B cell (primary cell): Measurements from ENCODE around the gene ADGRD2. TPM values are rescaled to one million over a fixed set of nuclear protein-coding genes. Genes with fewer than 3 reads are reported as not detected.
A peak's percentile ranks its signal among the peaks of the same experiment; 100 is the strongest.

ENCODE experiments used
- ATAC-seq: fragments of 200-7000 bp; cut with Tn5 transposase; one replicate; pipeline ENCODE4 v1.10.0; 2021; ENCODE audit warnings: low read depth, mild to moderate bottlenecking, moderate number of reproducible peaks, moderate library complexity
- CTCF ChIA-PET: fragments of 350-600 bp; sonication (Branson Sonifier 250); formaldehyde crosslinking; loops from one replicate; lab custom pipeline; 2021; ENCODE audit warnings: antibody characterized with exemption, inconsistent platforms; lab: Charles Lee
- POLR2A ChIA-PET: fragments of 350-600 bp; sonication (Branson Sonifier 250); formaldehyde crosslinking; loops from one replicate; lab custom pipeline; 2021; ENCODE audit warnings: antibody characterized with exemption; lab: Charles Lee
- DNase-seq: peaks from one replicate; pipeline ENCODE4 v3.0.0; 2013
- H2AFZ ChIP-seq: 2 replicates; pipeline ENCODE4 v1.6.1; 2012; ENCODE audit warnings: mild to moderate bottlenecking, low read depth, low read length; ENCODE audit not compliant: insufficient read depth, poor library complexity, severe bottlenecking
- H3K27ac ChIP-seq, 2 donors: 1 replicate in 1 of 2; 2 replicates in 1 of 2; pipeline ENCODE4 v1.5.1; 2012 to 2013; ENCODE audit warnings: low read length in 2 of 2, mild to moderate bottlenecking in 2 of 2, moderate library complexity in 1 of 2
- H3K27me3 ChIP-seq, 4 experiments: fragments of 200-600 bp in 1 of 4; sonication (generic) in 1 of 4; replicated peaks in 1 of 4; 1 replicate in 2 of 4; 2 replicates in 2 of 4; pipeline versions ENCODE4 v1.6.1 to v1.7.0; 2013 to 2016; ENCODE audit warnings: low read length in 3 of 4, mild to moderate bottlenecking in 2 of 4, mixed read lengths in 1 of 4, moderate library complexity in 1 of 4; ENCODE audit not compliant: insufficient read depth in 4 of 4, control insufficient read depth in 3 of 4; ENCODE audit errors: control extremely low read depth in 1 of 4
- H3K36me3 ChIP-seq, 2 experiments: replicated peaks in 1 of 2; 1 replicate in 1 of 2; 2 replicates in 1 of 2; pipeline versions ENCODE4 v1.6.1 to v1.7.1; 2013; ENCODE audit warnings: low read length in 1 of 2; ENCODE audit not compliant: insufficient read depth in 2 of 2, control insufficient read depth in 1 of 2; ENCODE audit errors: control extremely low read depth in 1 of 2, extremely low read depth in 1 of 2
- H3K4me1 ChIP-seq, 2 donors: fragments of 200-600 bp in 1 of 2; sonication (generic) in 1 of 2; 1 replicate in 1 of 2; 2 replicates in 1 of 2; pipeline versions ENCODE4 v1.5.1 to v1.6.1; 2013 to 2017; ENCODE audit warnings: low read length in 2 of 2; ENCODE audit not compliant: control insufficient read depth in 2 of 2, insufficient read depth in 2 of 2
- H3K4me2 ChIP-seq: replicated peaks from 2 replicates; pipeline ENCODE3; 2012; ENCODE audit warnings: mild to moderate bottlenecking, low read depth, low read length; ENCODE audit not compliant: poor library complexity, severe bottlenecking
- H3K4me3 ChIP-seq, 5 experiments: fragments of 200-600 bp in 1 of 5; sonication (generic) in 1 of 5; 1 replicate in 3 of 5; 2 replicates in 2 of 5; pipeline versions ENCODE4 v1.5.1 to v1.7.0; 2011 to 2016; ENCODE audit warnings: low read length in 4 of 5, mild to moderate bottlenecking in 4 of 5, low read depth in 2 of 5, control low read depth in 1 of 5, moderate library complexity in 1 of 5; ENCODE audit not compliant: insufficient read depth in 1 of 5; ENCODE audit errors: control extremely low read depth in 1 of 5, extremely low read depth in 1 of 5
- H3K79me2 ChIP-seq: fragments of 200-600 bp; sonication (generic); one replicate; pipeline ENCODE4 v1.6.0; 2016; ENCODE audit warnings: low read length; ENCODE audit not compliant: control insufficient read depth, insufficient read depth
- H3K9ac ChIP-seq: fragments of 200-600 bp; sonication (generic); 2 replicates; pipeline ENCODE4 v1.6.1; 2017; ENCODE audit warnings: mild to moderate bottlenecking, low read length, moderate library complexity
- H3K9me3 ChIP-seq, 3 donors: one replicate each; pipeline versions ENCODE4 v1.6.1 to v1.7.1; 2013; ENCODE audit warnings: low read length in 2 of 3; ENCODE audit not compliant: control insufficient read depth in 2 of 3, insufficient read depth in 1 of 3; ENCODE audit errors: control extremely low read depth in 1 of 3
- H4K20me1 ChIP-seq: 2 replicates; pipeline ENCODE4 v1.6.0; 2012; ENCODE audit warnings: mild to moderate bottlenecking, low read length; ENCODE audit not compliant: insufficient read depth, control insufficient read depth, poor library complexity, severe bottlenecking
- H3K27ac Mint-ChIP-seq: one replicate; pipeline ENCODE4 v1.8.0; 2021; ENCODE audit warnings: mixed read lengths
- H3K27me3 Mint-ChIP-seq: one replicate; pipeline ENCODE4 v1.8.0; 2021; ENCODE audit warnings: mixed read lengths
- H3K4me1 Mint-ChIP-seq: one replicate; pipeline ENCODE4 v1.8.0; 2021; ENCODE audit warnings: mixed read lengths
- H3K4me3 Mint-ChIP-seq: one replicate; pipeline ENCODE4 v1.8.0; 2021; ENCODE audit warnings: mixed read lengths
- H3K9me3 Mint-ChIP-seq: one replicate; pipeline ENCODE4 v1.8.0; 2022; ENCODE audit warnings: mixed read lengths; ENCODE audit not compliant: insufficient read depth
- CTCF ChIP-seq: fragments of 200-600 bp; IDR thresholded peaks from one replicate; pipeline ENCODE4 v1.8.0; 2022; ENCODE audit warnings: antibody characterized with exemption, mild to moderate bottlenecking
- EZH2 ChIP-seq: IDR thresholded peaks from 2 replicates; pipeline ENCODE4 v1.6.1; 2012; ENCODE audit warnings: borderline replicate concordance, low read depth, mild to moderate bottlenecking, moderate library complexity, low read length; ENCODE audit not compliant: insufficient read depth, poor library complexity, severe bottlenecking
- WGBS: methylation state at CpG from one replicate; pipeline ENCODE4 v1.1.5; 2013; ENCODE audit warnings: missing lambda C conversion rate; ENCODE audit not compliant: insufficient coverage; 5-methylcytosine and 5-hydroxymethylcytosine counted together
- intact Hi-C: fragments of 100-400 bp; cut with micrococcal nuclease; formaldehyde crosslinking; loops from one replicate; pipeline ENCODE4 v1.10.0; 2022
- polyA plus RNA-seq: library from polyadenylated mRNA; depleted of rRNA; stranded (reverse); fragments of >200 nt; gene quantifications from 2 replicates; pipeline ENCODE4 v1.2.3, GENCODE V29; 2012
- total RNA-seq, 2 donors: library from RNA; stranded (reverse); fragments of 120-200 nt in 1 of 2; gene quantifications; 1 replicate in 1 of 2; 2 replicates in 1 of 2; pipeline versions ENCODE4 v1.2.3 to v1.2.4, GENCODE V29; 2013 to 2022

The ADGRD2 gene
- total and polyA plus RNA-seq, 2 donors (not counting 1 experiment from before 2014, with no cell fraction given), result not detected

GRCh38 chr9:124502711-124503702 lies 52.8 kb downstream of the ADGRD2 start:
- Histone ChIP-seq H3K4me1 (peaks cover 7 to 9% of the 10 kb centered on the region in 2 donors), H3K9me3 (peaks cover 0 to 7% (median 0%) of the 10 kb centered on the region in 3 donors), H3K36me3 (no peaks in the 10 kb centered on the region), H3K27ac (no peak overlapping the region), H3K79me2 (no peaks in the 10 kb centered on the region), H3K27me3 (peaks cover 0 to 45% (median 6%) of the 10 kb centered on the region in 4 experiments), H3K9ac (no peak overlapping the region), H2AFZ (peak overlapping the region; percentile 66), H3K4me2 (peak overlapping the region; percentile 72), H3K4me3 (no peak overlapping the region), H4K20me1 (no peaks in the 10 kb centered on the region)
- POLR2A ChIA-PET, result no interaction called here
- H3K27ac Mint-ChIP-seq, result no peak overlapping the region
- H3K9me3 Mint-ChIP-seq, result no peaks in the 10 kb centered on the region
- ATAC-seq, result no peak
- H3K4me3 Mint-ChIP-seq, result peak overlapping the region; percentile 32
- peaks cover 12% of the 10 kb centered on the region for H3K4me1 Mint-ChIP-seq
- 27% methylated on average over 90 of the region's 96 CpGs for WGBS
- CTCF ChIA-PET, result no interaction called here
- no peak for DNase-seq
- peaks cover 27% of the 10 kb centered on the region for H3K27me3 Mint-ChIP-seq
- TF ChIP-seq CTCF (no peak), EZH2 (no peak)
- intact Hi-C loops, result no loop called here
